Cardiac septum (tissue), 1 donor: ENCODE data around the gene MAD1L1. TPM values are rescaled to one million over a fixed set of nuclear protein-coding genes. Genes with fewer than 3 reads are reported as not detected.

Experiments
- DNase-seq: peaks from one replicate; pipeline ENCODE4 v3.0.0-alpha.2; 2020; ENCODE audit warnings: low spot score
- intact Hi-C: fragments of 100-400 bp; cut with DNase I; formaldehyde crosslinking; loops from one replicate; pipeline ENCODE4 v1.14.0; 2022
- total RNA-seq: library from RNA; stranded (reverse); fragmentation: NEBNext Ultra II Directional; extraction: Animal tissue kit (Norgen Biotek cat#: 25700); gene quantifications from one replicate; pipeline ENCODE4 v1.2.1, GENCODE V29; 2021
- donor health status: DM: no; HTN: no; CAD: no.

Gene MAD1L1
- total RNA-seq, 1 donor from 2014 or later = 13.5 TPM

GRCh38 chr7:2130096-2130375, 102.7 kb downstream of the MAD1L1 start:
- no peak for DNase-seq
- intact Hi-C loops = no loop called here

- intact Hi-C loops = no loop called here
- no peak for DNase-seq
Measured at GRCh38 chr7:2129323-2130095, 103.2 kb downstream of the MAD1L1 start.

GRCh38 chr7:2128601-2129322, 104.0 kb downstream of the MAD1L1 start:
- intact Hi-C loops = no loop called here
- no peak for DNase-seq

GRCh38 chr7:2126621-2127020, 106.1 kb downstream of the MAD1L1 start:
- DNase-seq = no peak
- intact Hi-C loops = no loop called here

GRCh38 chr7:2125931-2126330, 106.8 kb downstream of the MAD1L1 start:
- intact Hi-C loops = no loop called here
- DNase-seq = no peak

- no peak for DNase-seq
- intact Hi-C loops = no loop called here
Measured at GRCh38 chr7:2124604-2125345, 108.0 kb downstream of the MAD1L1 start.

GRCh38 chr7:2123916-2124315, 108.8 kb downstream of the MAD1L1 start:
- no peak for DNase-seq
- intact Hi-C loops = no loop called here

- no peak for DNase-seq
- intact Hi-C loops = no loop called here
Measured at GRCh38 chr7:2123360-2123759, 109.4 kb downstream of the MAD1L1 start.

GRCh38 chr7:2122651-2123050, 110.1 kb downstream of the MAD1L1 start:
- intact Hi-C loops = no loop called here
- DNase-seq = no peak

GRCh38 chr7:2120841-2121830, 111.6 kb downstream of the MAD1L1 start:
- DNase-seq = no peak
- intact Hi-C loops = no loop called here

GRCh38 chr7:2120251-2120660, 112.5 kb downstream of the MAD1L1 start:
- no peak for DNase-seq
- intact Hi-C loops = no loop called here

GRCh38 chr7:2118630-2119190, 114.0 kb downstream of the MAD1L1 start:
- DNase-seq = no peak
- intact Hi-C loops = no loop called here

- intact Hi-C loops = no loop called here
- DNase-seq = no peak
Measured at GRCh38 chr7:2118056-2118455, 114.7 kb downstream of the MAD1L1 start.

GRCh38 chr7:2117646-2118045, 115.1 kb downstream of the MAD1L1 start:
- intact Hi-C loops = no loop called here
- DNase-seq = no peak

GRCh38 chr7:2116989-2117591, 115.7 kb downstream of the MAD1L1 start:
- peak; percentile 86 for DNase-seq
- intact Hi-C loops = no loop called here

- intact Hi-C loops = no loop called here
Measured at GRCh38 chr7:2116448-2116810, 116.3 kb downstream of the MAD1L1 start.

GRCh38 chr7:2115760-2116447, 116.8 kb downstream of the MAD1L1 start:
- DNase-seq = peak; percentile 84
- intact Hi-C loops = no loop called here

More at GRCh38 chr7:2116448-2116810, 116.3 kb downstream of the MAD1L1 start:
- no peak for DNase-seq
